Measurements from ENCODE around the gene RAD23A.
A peak's percentile ranks its signal among the peaks of the same experiment; 100 is the strongest.

RAD23A gene

GRCh38 chr19:12940897-12941296 lies 4.8 kb upstream of the RAD23A start:
- no peak for TF ChIP-seq CTCF (IDR thresholded peaks at IDR 0.05; ENCODE audit: unreplicated experiment in 3 of 3)
- peak overlapping the region in 1 of 3 experiments; percentile 30 for H3K27ac Mint-ChIP-seq

GRCh38 chr19:12943437-12944044 lies 2.1 kb upstream of the RAD23A start:
- Mint-ChIP-seq H3K4me1 (peaks cover 34% of the 10 kb centered on the region), H3K27me3 (ENCODE audit: low read depth) (peaks cover 4% of the 10 kb centered on the region), H3K4me3 (peak overlapping the region; percentile 62 to 66 (median 62)), H3K36me3 (ENCODE audit: low read depth) (peaks cover 72% of the 10 kb centered on the region), H3K27ac (peak overlapping the region; percentile 44 to 58 (median 51)), H3K9me3 (no peaks in the 10 kb centered on the region)
- no peak for TF ChIP-seq CTCF (IDR thresholded peaks at IDR 0.05; ENCODE audit: unreplicated experiment in 3 of 3)

More at GRCh38 chr19:12940897-12941296, 4.8 kb upstream of the RAD23A start:
- Mint-ChIP-seq H3K36me3 (ENCODE audit: low read depth) (peaks cover 66% of the 10 kb centered on the region), H3K27me3 (ENCODE audit: low read depth) (peaks cover 4% of the 10 kb centered on the region), H3K9me3 (no peaks in the 10 kb centered on the region), H3K4me3 (peak overlapping the region; percentile 96 to 100 (median 99)), H3K4me1 (peaks cover 39% of the 10 kb centered on the region)

GRCh38 chr19:12944104-12944674 lies 1.5 kb upstream of the RAD23A start:
- no peaks in the 10 kb centered on the region for H3K9me3 Mint-ChIP-seq
- H3K4me1 Mint-ChIP-seq = peaks cover 30% of the 10 kb centered on the region
- peak overlapping the region; percentile 65 to 93 (median 92) for H3K4me3 Mint-ChIP-seq
- H3K36me3 Mint-ChIP-seq (ENCODE audit: low read depth) = peaks cover 67% of the 10 kb centered on the region
- H3K27me3 Mint-ChIP-seq (ENCODE audit: low read depth) = peaks cover 4% of the 10 kb centered on the region
- TF ChIP-seq CTCF (IDR thresholded peaks at IDR 0.05; ENCODE audit: unreplicated experiment in 3 of 3) = no peak
- H3K27ac Mint-ChIP-seq = peak overlapping the region in 1 of 3 experiments; percentile 71

GRCh38 chr19:12946092-12946721 lies 545 bp downstream of the RAD23A start:
- no peak for TF ChIP-seq CTCF (IDR thresholded peaks at IDR 0.05; ENCODE audit: unreplicated experiment in 3 of 3)
- Mint-ChIP-seq H3K27me3 (ENCODE audit: low read depth) (peaks cover 4% of the 10 kb centered on the region), H3K9me3 (no peaks in the 10 kb centered on the region), H3K4me3 (peak overlapping the region; percentile 93 to 95 (median 95)), H3K27ac (peak overlapping the region; percentile 82 to 97 (median 94)), H3K36me3 (ENCODE audit: low read depth) (peaks cover 67% of the 10 kb centered on the region), H3K4me1 (peaks cover 13% of the 10 kb centered on the region)

GRCh38 chr19:12946731-12947496 lies 1.3 kb downstream of the RAD23A start:
- Mint-ChIP-seq H3K4me1 (peaks cover 13% of the 10 kb centered on the region), H3K36me3 (ENCODE audit: low read depth) (peaks cover 67% of the 10 kb centered on the region), H3K27me3 (ENCODE audit: low read depth) (peaks cover 4% of the 10 kb centered on the region), H3K9me3 (no peaks in the 10 kb centered on the region), H3K27ac (peak overlapping the region; percentile 82 to 97 (median 94)), H3K4me3 (peak overlapping the region; percentile 93 to 95 (median 95))
- TF ChIP-seq CTCF (IDR thresholded peaks at IDR 0.05; ENCODE audit: unreplicated experiment in 3 of 3) = no peak

Measured in nephron (organoid).